ENCODE data around the gene GKAP1. TPM values are rescaled to one million over a fixed set of nuclear protein-coding genes. Genes with fewer than 3 reads are reported as not detected.

GKAP1 gene
- total RNA-seq, 1 donor from 2014 or later = not detected

- Histone ChIP-seq H3K4me1 (no peaks in the 10 kb centered on the region), H3K27ac (no peak overlapping the region), H3K36me3 (no peaks in the 10 kb centered on the region), H3K27me3 (no peaks in the 10 kb centered on the region), H3K4me3 (no peak overlapping the region), H3K9me3 (no peaks in the 10 kb centered on the region)
- TF ChIP-seq CTCF (IDR thresholded peaks at IDR 0.05) = no peak
- DNase-seq (ENCODE audit: low spot score in 2 of 2) = no peak
- intact Hi-C loops (cut with DNase I) = no loop called here
Observed at GRCh38 chr9:83724436-83724835, 93.1 kb downstream of the GKAP1 start.

- no peak for DNase-seq (ENCODE audit: low spot score in 2 of 2)
- Histone ChIP-seq H3K4me3 (no peak overlapping the region), H3K27me3 (no peaks in the 10 kb centered on the region), H3K36me3 (no peaks in the 10 kb centered on the region), H3K9me3 (no peaks in the 10 kb centered on the region), H3K4me1 (no peaks in the 10 kb centered on the region), H3K27ac (no peak overlapping the region)
- no peak for TF ChIP-seq CTCF (IDR thresholded peaks at IDR 0.05)
- intact Hi-C loops (cut with DNase I) = no loop called here
Observed at GRCh38 chr9:83722726-83723495, 94.7 kb downstream of the GKAP1 start.

- no peaks in the 10 kb centered on the region for H3K27me3 ChIP-seq
- no peak for DNase-seq (ENCODE audit: low spot score in 2 of 2)
- no peaks in the 10 kb centered on the region for H3K9me3 ChIP-seq
- H3K27ac ChIP-seq = no peak overlapping the region
- no peak overlapping the region for H3K4me3 ChIP-seq
- TF ChIP-seq CTCF (IDR thresholded peaks at IDR 0.05) = no peak
- H3K36me3 ChIP-seq = no peaks in the 10 kb centered on the region
- no peaks in the 10 kb centered on the region for H3K4me1 ChIP-seq
- intact Hi-C loops (cut with DNase I) = no loop called here
Observed at GRCh38 chr9:83721509-83721908, 96.1 kb downstream of the GKAP1 start.

- no peak for DNase-seq (ENCODE audit: low spot score in 2 of 2)
- Histone ChIP-seq H3K4me3 (no peak overlapping the region), H3K27ac (no peak overlapping the region), H3K4me1 (no peaks in the 10 kb centered on the region), H3K36me3 (no peaks in the 10 kb centered on the region), H3K27me3 (no peaks in the 10 kb centered on the region), H3K9me3 (no peaks in the 10 kb centered on the region)
- TF ChIP-seq CTCF (IDR thresholded peaks at IDR 0.05) = no peak
- intact Hi-C loops (cut with DNase I) = no loop called here
Observed at GRCh38 chr9:83715794-83716193, 101.8 kb downstream of the GKAP1 start.

GRCh38 chr9:83715221-83715620 lies 102.3 kb downstream of the GKAP1 start:
- H3K4me1 ChIP-seq = no peaks in the 10 kb centered on the region
- H3K27me3 ChIP-seq = no peaks in the 10 kb centered on the region
- TF ChIP-seq CTCF (IDR thresholded peaks at IDR 0.05) = no peak
- no peaks in the 10 kb centered on the region for H3K36me3 ChIP-seq
- no peak overlapping the region for H3K27ac ChIP-seq
- H3K9me3 ChIP-seq = no peaks in the 10 kb centered on the region
- no peak overlapping the region for H3K4me3 ChIP-seq
- DNase-seq (ENCODE audit: low spot score in 2 of 2) = no peak
- intact Hi-C loops (cut with DNase I) = no loop called here
